Neuronal stem cell (in vitro differentiated cells): ENCODE measurements around the gene ATG10.

ENCODE experiments used
- DNase-seq: peaks from one replicate; pipeline ENCODE4 v3.0.0-alpha.2; 2013; ENCODE audit warnings: low spot score
- H2AFZ ChIP-seq: one replicate; pipeline ENCODE4 v1.6.1; 2013; ENCODE audit warnings: mild to moderate bottlenecking, low read length, inconsistent platforms
- H2AK5ac ChIP-seq: 2 replicates; pipeline ENCODE4 v1.6.1; 2013; ENCODE audit warnings: low read depth, mild to moderate bottlenecking, inconsistent platforms, low read length, moderate library complexity, mixed read lengths
- H2BK120ac ChIP-seq: 2 replicates; pipeline ENCODE4 v1.6.1; 2013; ENCODE audit warnings: low read depth, mild to moderate bottlenecking, inconsistent platforms, low read length, moderate library complexity, mixed read lengths
- H2BK12ac ChIP-seq: one replicate; pipeline ENCODE4 v1.6.1; 2013; ENCODE audit warnings: low read length, inconsistent platforms
- H2BK15ac ChIP-seq: 2 replicates; pipeline ENCODE4 v1.6.1; 2013; ENCODE audit warnings: mild to moderate bottlenecking, low read length, inconsistent platforms, mixed read lengths
- H2BK5ac ChIP-seq: one replicate; pipeline ENCODE4 v1.6.1; 2013; ENCODE audit warnings: inconsistent platforms, mild to moderate bottlenecking, low read length, moderate library complexity
- H3K14ac ChIP-seq: one replicate; pipeline ENCODE4 v1.6.1; 2013; ENCODE audit warnings: low read length, inconsistent platforms
- H3K18ac ChIP-seq: 2 replicates; pipeline ENCODE4 v1.6.1; 2013; ENCODE audit warnings: low read length, inconsistent platforms
- H3K23ac ChIP-seq: 2 replicates; pipeline ENCODE4 v1.6.1; 2013; ENCODE audit warnings: low read depth, mild to moderate bottlenecking, mixed read lengths, low read length, inconsistent platforms; ENCODE audit not compliant: poor library complexity
- H3K27ac ChIP-seq: replicated peaks from 3 replicates; pipeline ENCODE4 v1.5.1; 2013; ENCODE audit warnings: low read length, inconsistent platforms
- H3K27me3 ChIP-seq, 3 experiments: 2 replicates each; pipeline ENCODE4 v1.6.1; 2013; ENCODE audit warnings: low read length in 3 of 3, mild to moderate bottlenecking in 2 of 3, inconsistent platforms in 1 of 3, low read depth in 1 of 3, mixed read lengths in 1 of 3, moderate library complexity in 1 of 3; ENCODE audit not compliant: control insufficient read depth in 3 of 3, insufficient read depth in 3 of 3
- H3K36me3 ChIP-seq, 2 donors: replicated peaks in 1 of 2; 2 replicates each; pipeline ENCODE4 v1.6.1; 2013; ENCODE audit warnings: low read length in 2 of 2; ENCODE audit not compliant: control insufficient read depth in 2 of 2, insufficient read depth in 2 of 2
- H3K4ac ChIP-seq: 2 replicates; pipeline ENCODE4 v1.6.1; 2013; ENCODE audit warnings: inconsistent platforms, mild to moderate bottlenecking, low read length, moderate library complexity
- H3K4me1 ChIP-seq, 2 donors: 1 replicate in 1 of 2; 2 replicates in 1 of 2; pipeline ENCODE4 v1.6.1; 2013; ENCODE audit warnings: low read length in 2 of 2, low read depth in 1 of 2; ENCODE audit not compliant: control insufficient read depth in 2 of 2, insufficient read depth in 1 of 2
- H3K4me2 ChIP-seq: one replicate; pipeline ENCODE4 v1.6.1; 2013; ENCODE audit warnings: mild to moderate bottlenecking, low read length, inconsistent platforms; ENCODE audit not compliant: insufficient read depth, poor library complexity, severe bottlenecking
- H3K4me3 ChIP-seq, 2 donors: 2 replicates each; pipeline ENCODE4 v1.5.1; 2013; ENCODE audit warnings: low read length in 2 of 2, mild to moderate bottlenecking in 2 of 2, inconsistent platforms in 1 of 2, moderate library complexity in 1 of 2
- H3K79me1 ChIP-seq: one replicate; pipeline ENCODE4 v1.6.1; 2013; ENCODE audit warnings: low read depth, mild to moderate bottlenecking, inconsistent platforms, low read length, moderate library complexity
- H3K9ac ChIP-seq: one replicate; pipeline ENCODE4 v1.6.1; 2013; ENCODE audit warnings: mild to moderate bottlenecking, low read depth, low read length, inconsistent platforms; ENCODE audit not compliant: poor library complexity
- H3K9me3 ChIP-seq, 2 donors: replicated peaks in 1 of 2; 2 replicates each; pipeline versions ENCODE3 to v1.6.1; 2013; ENCODE audit warnings: low read length in 2 of 2, mild to moderate bottlenecking in 2 of 2, inconsistent platforms in 1 of 2, low read depth in 1 of 2, mixed read lengths in 1 of 2, moderate library complexity in 1 of 2; ENCODE audit not compliant: control insufficient read depth in 2 of 2, insufficient read depth in 1 of 2
- H4K8ac ChIP-seq: one replicate; pipeline ENCODE4 v1.6.1; 2013; ENCODE audit warnings: low read depth, mild to moderate bottlenecking, inconsistent platforms, low read length, moderate library complexity
- H4K91ac ChIP-seq: one replicate; pipeline ENCODE4 v1.6.1; 2013; ENCODE audit warnings: low read length, low read depth, mild to moderate bottlenecking, inconsistent platforms; ENCODE audit not compliant: poor library complexity
- WGBS, 2 donors: extraction: QIAGEN DNeasy Blood & Tissue Kit; methylation state at CpG; one replicate each; pipeline ENCODE4 v1.1.7; 2013; ENCODE audit warnings: missing lambda C conversion rate in 2 of 2, mixed read lengths in 1 of 2; ENCODE audit not compliant: insufficient read length in 2 of 2, insufficient replicate concordance in 1 of 2; ENCODE audit errors: extremely low coverage in 2 of 2; 5-methylcytosine and 5-hydroxymethylcytosine counted together

Gene ATG10

DNA sequence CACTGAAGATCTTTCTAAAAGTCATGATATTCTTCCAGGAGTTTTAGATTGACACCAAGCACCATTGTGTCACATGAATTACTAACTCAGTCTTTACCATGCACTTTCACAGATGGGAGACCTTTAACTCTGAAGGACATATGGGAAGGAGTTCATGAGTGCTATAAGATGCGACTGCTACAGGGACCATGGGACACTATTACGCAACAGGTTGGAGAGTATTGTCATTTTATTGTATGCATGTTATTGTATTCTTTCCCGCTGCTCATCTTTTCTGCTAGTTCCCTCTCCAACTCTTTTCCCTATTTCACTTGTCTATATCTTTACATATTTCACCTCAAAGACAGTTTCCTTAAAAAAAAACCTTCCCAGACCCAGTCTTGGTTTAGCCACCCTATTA lies 206.6 kb downstream of the ATG10 start:
- Histone ChIP-seq H4K8ac (no peak overlapping the region), H3K14ac (no peak overlapping the region), H3K4me3 (no peak overlapping the region), H3K18ac (no peak overlapping the region), H3K36me3 (no peaks in the 10 kb centered on the region), H4K91ac (no peak overlapping the region), H3K4me2 (no peak overlapping the region), H3K9me3 (peaks cover 0 to 3% of the 10 kb centered on the region in 2 donors), H2BK12ac (no peak overlapping the region), H3K4me1 (no peaks in the 10 kb centered on the region), H2AFZ (no peak overlapping the region), H2AK5ac (no peak overlapping the region), H3K4ac (no peak overlapping the region), H3K23ac (no peak overlapping the region), H3K27ac (no peak overlapping the region), H3K79me1 (no peaks in the 10 kb centered on the region), H2BK15ac (no peak overlapping the region), H3K9ac (no peak overlapping the region), H3K27me3 (no peaks in the 10 kb centered on the region), H2BK120ac (no peak overlapping the region), H2BK5ac (no peak overlapping the region)
- DNase-seq = no peak
- WGBS, 2 donors = no CpG with 5 or more reads among the region's 3 CpGs

GRCh38 chr5:82182662-82183061 lies 210.8 kb downstream of the ATG10 start:
- Histone ChIP-seq H2BK5ac (no peak overlapping the region), H3K9ac (no peak overlapping the region), H3K18ac (no peak overlapping the region), H2BK15ac (no peak overlapping the region), H3K4me2 (no peak overlapping the region), H3K27ac (no peak overlapping the region), H3K36me3 (no peaks in the 10 kb centered on the region), H3K4me3 (no peak overlapping the region), H3K4ac (no peak overlapping the region), H3K79me1 (no peaks in the 10 kb centered on the region), H2BK12ac (no peak overlapping the region), H2AFZ (no peak overlapping the region), H3K9me3 (peaks cover 0 to 3% of the 10 kb centered on the region in 2 donors), H2BK120ac (no peak overlapping the region), H3K4me1 (no peaks in the 10 kb centered on the region), H4K91ac (no peak overlapping the region), H3K23ac (no peak overlapping the region), H4K8ac (no peak overlapping the region), H3K27me3 (no peaks in the 10 kb centered on the region), H2AK5ac (no peak overlapping the region), H3K14ac (no peak overlapping the region)
- no peak for DNase-seq
- WGBS, 2 donors = no CpG with 5 or more reads among the region's 2 CpGs

DNA sequence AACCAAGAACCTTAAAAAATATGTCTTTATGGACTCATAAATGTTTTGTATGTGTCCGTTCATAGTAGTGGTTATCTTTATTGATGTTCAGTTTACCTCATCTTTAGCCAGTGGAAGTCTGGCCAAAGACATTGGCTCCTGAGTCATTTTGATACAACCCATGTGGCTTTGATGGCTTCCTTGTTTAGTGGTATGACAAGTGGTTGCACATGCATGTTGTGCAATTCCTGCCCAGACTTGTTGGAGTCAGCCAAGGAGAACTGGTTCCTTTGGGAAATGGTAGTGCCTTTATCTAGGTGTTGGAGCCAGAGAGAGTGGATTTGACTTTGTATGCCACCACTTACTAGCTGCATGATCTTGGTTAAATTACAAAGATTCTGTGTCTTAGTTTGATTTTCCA lies 212.0 kb downstream of the ATG10 start:
- H3K4me1 ChIP-seq = no peaks in the 10 kb centered on the region
- no peaks in the 10 kb centered on the region for H3K36me3 ChIP-seq
- no peak overlapping the region for H2BK5ac ChIP-seq
- WGBS, 2 donors = no CpG with 5 or more reads among the region's 1 CpG
- no peak overlapping the region for H2BK15ac ChIP-seq
- H2AK5ac ChIP-seq = no peak overlapping the region
- H3K4me2 ChIP-seq = no peak overlapping the region
- no peak overlapping the region for H2AFZ ChIP-seq
- H3K4me3 ChIP-seq = no peak overlapping the region
- H3K9me3 ChIP-seq = peaks cover 0 to 3% of the 10 kb centered on the region in 2 donors
- no peak overlapping the region for H2BK120ac ChIP-seq
- no peak overlapping the region for H4K8ac ChIP-seq
- H3K18ac ChIP-seq = no peak overlapping the region
- H3K9ac ChIP-seq = no peak overlapping the region
- no peak overlapping the region for H3K27ac ChIP-seq
- DNase-seq = no peak
- H3K79me1 ChIP-seq = no peaks in the 10 kb centered on the region
- H3K23ac ChIP-seq = no peak overlapping the region
- H3K27me3 ChIP-seq = no peaks in the 10 kb centered on the region
- H4K91ac ChIP-seq = no peak overlapping the region
- no peak overlapping the region for H3K4ac ChIP-seq
- no peak overlapping the region for H2BK12ac ChIP-seq
- H3K14ac ChIP-seq = no peak overlapping the region

GRCh38 chr5:82185851-82186250 lies 214.0 kb downstream of the ATG10 start:
- Histone ChIP-seq H4K8ac (no peak overlapping the region), H3K79me1 (no peaks in the 10 kb centered on the region), H3K14ac (no peak overlapping the region), H3K4me2 (no peak overlapping the region), H3K9ac (no peak overlapping the region), H3K27me3 (no peaks in the 10 kb centered on the region), H3K36me3 (no peaks in the 10 kb centered on the region), H4K91ac (no peak overlapping the region), H3K23ac (no peak overlapping the region), H2BK15ac (no peak overlapping the region), H3K18ac (no peak overlapping the region), H3K4ac (no peak overlapping the region), H2BK120ac (no peak overlapping the region), H3K9me3 (peaks cover 0 to 3% of the 10 kb centered on the region in 2 donors), H3K4me3 (no peak overlapping the region), H2BK5ac (no peak overlapping the region), H2AFZ (no peak overlapping the region), H3K4me1 (no peaks in the 10 kb centered on the region), H2AK5ac (no peak overlapping the region), H3K27ac (no peak overlapping the region), H2BK12ac (no peak overlapping the region)
- WGBS, 2 donors = no CpG with 5 or more reads among the region's 2 CpGs
- DNase-seq = no peak
